HG02943 (cell line): ENCODE data around the gene DYNLT2B.
"Not testable (repeated sequence)": the region's sequence is repeated elsewhere in the genome, so short reads cannot be mapped to it uniquely, and the experiment has no call there.

ENCODE experiments used
- ATAC-seq: cut with Tn5 transposase; IDR thresholded peaks from one replicate; pipeline ENCODE4 v1.9.1; 2021; ENCODE audit warnings: mild to moderate bottlenecking, low read depth, moderate library complexity; ENCODE audit not compliant: unreplicated experiment

Gene DYNLT2B

DNA sequence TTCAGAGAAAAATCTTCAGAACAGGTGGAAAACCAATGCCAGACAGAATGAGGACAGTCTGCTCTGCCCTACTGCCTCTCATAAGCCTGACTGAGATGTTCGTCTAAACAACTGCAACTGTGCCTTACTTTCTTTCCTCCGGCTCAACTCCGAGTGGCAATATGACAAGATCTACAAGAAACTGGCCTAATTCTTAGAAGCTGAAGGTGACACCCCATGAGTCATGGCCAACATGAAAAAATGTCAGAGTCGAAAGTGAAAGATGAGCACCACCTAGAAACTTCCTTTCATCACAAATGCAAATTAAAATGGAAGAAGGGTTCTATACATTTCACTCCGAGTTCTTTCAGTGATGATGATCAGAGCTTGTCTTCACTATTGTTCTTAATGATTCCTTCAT is 43.5 kb downstream of the DYNLT2B start:
- ATAC-seq, result peak; percentile 68

- no peak for ATAC-seq
Measured at GRCh38 chr3:196273655-196274054, 44.4 kb downstream of the DYNLT2B start.

GRCh38 chr3:196272826-196273225 is 45.2 kb downstream of the DYNLT2B start:
- no peak for ATAC-seq

GRCh38 chr3:196270499-196270898 is 47.5 kb downstream of the DYNLT2B start:
- ATAC-seq, result no peak

GRCh38 chr3:196268284-196269163 is 49.5 kb downstream of the DYNLT2B start:
- no peak for ATAC-seq

- no peak for ATAC-seq
Measured at GRCh38 chr3:196263819-196264218, 54.2 kb downstream of the DYNLT2B start.

- ATAC-seq, result no peak
Measured at GRCh38 chr3:196260784-196261183, 57.3 kb downstream of the DYNLT2B start.

DNA sequence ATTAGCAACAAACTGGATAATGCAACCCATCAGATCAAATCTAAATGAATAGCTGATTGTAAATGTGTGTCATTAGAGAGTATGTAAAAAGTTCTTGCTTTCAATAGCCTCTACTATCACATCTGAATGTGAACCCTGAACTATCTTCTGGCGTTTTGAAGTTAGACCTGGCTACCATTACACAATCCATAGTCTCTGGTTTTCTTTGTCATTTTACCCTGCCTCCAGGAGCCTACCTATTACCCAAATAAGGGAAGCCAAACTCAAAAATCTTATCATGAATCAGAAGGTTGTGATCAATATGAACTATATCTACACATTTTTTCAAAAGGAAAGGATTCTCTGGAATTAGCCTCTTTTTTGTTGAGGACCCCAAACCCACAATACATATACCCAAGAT is 62.3 kb downstream of the DYNLT2B start:
- ATAC-seq, result no peak

GRCh38 chr3:196254376-196255283 is 63.4 kb downstream of the DYNLT2B start:
- no peak for ATAC-seq

- ATAC-seq, result no peak
Measured at GRCh38 chr3:196251918-196252317, 66.1 kb downstream of the DYNLT2B start.

- no peak for ATAC-seq
Measured at GRCh38 chr3:196246612-196247308, 71.3 kb downstream of the DYNLT2B start.

DNA sequence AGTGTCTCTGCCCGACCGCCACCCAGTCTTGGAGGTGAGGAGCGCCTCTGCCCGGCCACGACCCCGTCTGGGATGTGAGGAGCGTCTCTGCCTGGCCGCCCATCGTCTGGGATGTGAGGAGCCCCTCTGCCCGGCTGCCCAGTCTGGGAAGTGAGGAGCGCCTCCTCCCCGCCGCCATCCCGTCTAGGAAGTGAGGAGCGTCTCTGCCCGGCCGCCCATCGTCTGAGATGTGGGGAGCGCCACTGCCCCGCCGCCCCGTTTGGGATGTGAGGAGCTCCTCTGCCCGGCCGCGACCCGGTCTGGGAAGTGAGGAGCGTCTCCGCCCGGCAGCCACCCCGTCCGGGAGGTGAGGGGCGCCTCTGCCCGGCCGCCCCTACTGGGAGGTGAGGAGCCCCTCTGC is 73.9 kb downstream of the DYNLT2B start:
- ATAC-seq, result not testable (repeated sequence)

DNA sequence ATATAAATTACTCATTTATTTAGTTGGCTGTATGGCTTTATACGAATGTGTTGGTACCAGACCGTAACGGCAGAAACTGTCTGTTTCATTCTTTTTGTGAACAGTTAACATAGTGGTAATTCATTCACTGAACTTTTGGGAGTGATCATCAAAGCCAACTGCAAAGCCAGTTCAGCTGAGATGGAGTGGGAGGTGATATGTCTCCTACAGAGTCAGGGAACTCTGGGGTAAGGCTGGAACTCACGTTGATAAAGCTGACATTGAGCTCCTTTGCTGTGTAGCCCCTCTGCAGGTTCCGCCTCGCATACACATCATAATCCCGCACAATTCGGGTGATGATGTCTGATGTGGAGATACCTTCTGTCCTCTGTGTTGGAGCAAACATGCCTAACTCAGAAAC is 76.3 kb downstream of the DYNLT2B start:
- no peak for ATAC-seq
